Skeletal muscle tissue (tissue), 4 donors: ENCODE results near the gene VCL. TPM values are rescaled to one million over a fixed set of nuclear protein-coding genes. Genes with fewer than 3 reads are reported as not detected.
"Not testable (repeated sequence)": the region's sequence is repeated elsewhere in the genome, so short reads cannot be mapped to it uniquely, and the experiment has no call there.

ENCODE experiments used
- H3K27ac ChIP-seq: one replicate; pipeline ENCODE4 v1.7.0; 2013; ENCODE audit warnings: mild to moderate bottlenecking, low read depth, low read length, inconsistent platforms
- H3K27me3 ChIP-seq, 3 donors: one replicate each; pipeline ENCODE4 v1.7.0; 2013; ENCODE audit warnings: low read length in 3 of 3; ENCODE audit not compliant: control insufficient read depth in 3 of 3, insufficient read depth in 3 of 3
- H3K36me3 ChIP-seq, 3 donors: one replicate each; pipeline ENCODE4 v1.7.0; 2013; ENCODE audit warnings: low read length in 3 of 3; ENCODE audit not compliant: control insufficient read depth in 3 of 3, insufficient read depth in 3 of 3
- H3K4me1 ChIP-seq, 3 donors: one replicate each; pipeline ENCODE4 v1.7.0; 2013; ENCODE audit warnings: low read length in 3 of 3, mild to moderate bottlenecking in 3 of 3; ENCODE audit not compliant: control insufficient read depth in 3 of 3, insufficient read depth in 3 of 3
- H3K4me3 ChIP-seq, 3 donors: one replicate each; pipeline ENCODE4 v1.7.0; 2013; ENCODE audit warnings: low read length in 3 of 3
- H3K9ac ChIP-seq, 3 donors: one replicate each; pipeline ENCODE4 v1.7.0; 2013; ENCODE audit warnings: low read length in 3 of 3, mild to moderate bottlenecking in 3 of 3, moderate library complexity in 2 of 3, low read depth in 1 of 3
- H3K9me3 ChIP-seq, 3 donors: one replicate each; pipeline ENCODE4 v1.7.0; 2013; ENCODE audit warnings: low read length in 3 of 3; ENCODE audit not compliant: control insufficient read depth in 3 of 3
- total RNA-seq: library from RNA; depleted of rRNA; stranded (reverse); fragments of >200 nt; gene quantifications from one replicate; pipeline ENCODE4 v1.2.3, GENCODE V29; 2014
- donor health status: Osteomylitis.

The VCL gene
- total RNA-seq, 1 donor from 2014 or later = 83.0 TPM

DNA sequence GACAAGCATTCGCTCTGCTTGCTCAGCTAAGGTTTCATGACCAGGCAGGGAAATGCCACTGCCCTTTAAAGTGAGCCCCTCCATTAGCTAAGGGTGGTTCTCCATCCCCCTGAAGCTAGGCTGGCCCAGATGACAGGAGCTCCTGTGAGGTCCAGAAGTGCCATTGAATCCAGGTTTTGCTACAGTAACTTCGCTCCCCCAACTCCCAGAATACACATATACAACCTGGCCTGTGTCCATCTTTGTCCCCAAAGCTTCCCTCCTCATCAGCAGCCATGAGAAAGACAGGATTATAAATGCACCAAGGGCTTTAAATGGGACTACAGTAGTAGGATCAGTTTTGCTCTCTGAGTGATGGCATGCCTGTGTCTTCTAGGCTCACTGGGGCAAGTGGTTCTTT is 35.5 kb upstream of the VCL start:
- Histone ChIP-seq H3K9ac (no peak overlapping the region), H3K9me3 (no peaks in the 10 kb centered on the region), H3K36me3 (no peaks in the 10 kb centered on the region), H3K4me3 (no peak overlapping the region), H3K4me1 (peaks cover 9 to 19% (median 16%) of the 10 kb centered on the region in 3 donors), H3K27ac (no peak overlapping the region), H3K27me3 (no peaks in the 10 kb centered on the region)

DNA sequence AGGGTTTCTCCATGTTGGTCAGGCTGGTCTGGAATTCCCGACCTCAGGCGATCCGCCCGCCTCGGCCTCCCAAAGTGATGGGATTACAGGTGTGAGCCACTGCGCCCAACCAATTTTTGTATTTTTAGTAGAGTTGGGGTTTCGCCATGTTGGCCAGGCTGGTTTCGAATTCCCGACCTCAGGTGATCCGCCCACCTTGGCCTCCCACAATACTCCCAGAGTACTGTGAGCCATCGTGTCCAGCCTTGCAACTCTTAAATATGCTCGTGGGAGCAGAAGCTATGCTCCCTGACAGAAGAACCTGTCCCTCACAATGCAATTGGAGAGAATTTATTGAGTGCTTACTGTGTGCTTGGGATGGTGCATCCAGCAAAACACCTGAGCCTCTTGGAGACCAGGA is 34.4 kb upstream of the VCL start:
- H3K27me3 ChIP-seq, H3K9me3 ChIP-seq, H3K9ac ChIP-seq, H3K27ac ChIP-seq, H3K4me3 ChIP-seq, H3K36me3 ChIP-seq: not testable (repeated sequence)
- peaks cover 9 to 25% (median 18%) of the 10 kb centered on the region in 3 donors for H3K4me1 ChIP-seq

DNA sequence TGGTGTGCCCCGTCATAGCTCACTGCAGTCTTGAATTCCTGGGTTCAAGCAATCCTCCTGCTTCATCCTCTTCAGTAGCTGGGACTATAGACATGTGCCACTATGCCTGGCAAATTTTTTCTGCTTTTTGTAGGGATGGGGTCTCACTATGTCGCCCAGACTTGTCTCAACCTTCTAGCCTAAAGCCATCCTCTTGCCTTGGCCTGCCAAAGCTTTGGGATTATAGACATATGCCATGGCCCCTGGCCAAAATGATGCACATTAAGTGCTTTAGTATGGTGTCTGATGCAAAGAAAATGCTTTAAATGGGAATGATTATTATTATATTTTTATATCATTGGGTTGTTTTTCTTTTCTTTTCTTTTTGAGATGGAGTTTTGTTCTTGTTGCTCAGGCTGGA is 33.2 kb upstream of the VCL start:
- no peak overlapping the region for H3K27ac ChIP-seq
- H3K27me3 ChIP-seq = no peaks in the 10 kb centered on the region
- no peak overlapping the region for H3K9ac ChIP-seq
- H3K36me3 ChIP-seq = no peaks in the 10 kb centered on the region
- H3K9me3 ChIP-seq = no peaks in the 10 kb centered on the region
- no peak overlapping the region for H3K4me3 ChIP-seq
- H3K4me1 ChIP-seq = peaks cover 9 to 23% (median 18%) of the 10 kb centered on the region in 3 donors

DNA sequence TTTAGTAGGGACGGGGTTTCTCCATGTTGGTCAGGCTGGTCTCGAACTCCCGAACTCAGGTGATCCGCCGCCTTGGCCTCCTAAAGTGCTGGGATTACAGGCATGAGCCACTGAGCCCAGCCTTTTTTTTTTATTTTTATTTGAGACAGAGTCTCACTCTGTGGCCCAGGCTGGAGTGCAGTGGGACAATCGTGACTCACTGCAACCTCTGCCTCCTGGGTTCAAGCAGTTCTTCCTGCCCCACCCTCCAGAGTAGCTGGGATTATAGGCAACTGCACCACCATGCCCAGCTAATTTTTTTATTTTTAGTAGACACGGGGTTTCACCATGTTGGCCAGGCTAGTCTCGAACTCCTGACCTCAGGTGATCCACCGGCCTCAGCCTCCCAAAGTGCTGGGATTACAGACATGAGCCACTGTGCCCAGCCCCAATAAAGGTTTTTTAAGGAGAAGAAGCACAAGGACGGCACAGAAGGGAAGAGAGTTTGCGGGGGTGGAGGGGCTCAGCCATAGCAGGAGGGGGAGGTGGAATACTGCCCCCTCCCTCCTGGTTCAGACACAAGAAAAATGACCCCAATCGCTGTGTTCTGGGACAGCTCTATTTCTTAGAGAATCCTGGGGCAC is 32.5 kb upstream of the VCL start:
- not testable (repeated sequence) for H3K27me3 ChIP-seq, H3K9me3 ChIP-seq, H3K36me3 ChIP-seq
- H3K4me1 ChIP-seq = peaks cover 9 to 23% (median 18%) of the 10 kb centered on the region in 3 donors
- peak overlapping the region; percentile 85 for H3K27ac ChIP-seq
- H3K4me3 ChIP-seq = peak overlapping the region in 2 of 3 donors; percentile 45 to 58
- H3K9ac ChIP-seq = peak overlapping the region in 2 of 3 donors; percentile 39 to 77

DNA sequence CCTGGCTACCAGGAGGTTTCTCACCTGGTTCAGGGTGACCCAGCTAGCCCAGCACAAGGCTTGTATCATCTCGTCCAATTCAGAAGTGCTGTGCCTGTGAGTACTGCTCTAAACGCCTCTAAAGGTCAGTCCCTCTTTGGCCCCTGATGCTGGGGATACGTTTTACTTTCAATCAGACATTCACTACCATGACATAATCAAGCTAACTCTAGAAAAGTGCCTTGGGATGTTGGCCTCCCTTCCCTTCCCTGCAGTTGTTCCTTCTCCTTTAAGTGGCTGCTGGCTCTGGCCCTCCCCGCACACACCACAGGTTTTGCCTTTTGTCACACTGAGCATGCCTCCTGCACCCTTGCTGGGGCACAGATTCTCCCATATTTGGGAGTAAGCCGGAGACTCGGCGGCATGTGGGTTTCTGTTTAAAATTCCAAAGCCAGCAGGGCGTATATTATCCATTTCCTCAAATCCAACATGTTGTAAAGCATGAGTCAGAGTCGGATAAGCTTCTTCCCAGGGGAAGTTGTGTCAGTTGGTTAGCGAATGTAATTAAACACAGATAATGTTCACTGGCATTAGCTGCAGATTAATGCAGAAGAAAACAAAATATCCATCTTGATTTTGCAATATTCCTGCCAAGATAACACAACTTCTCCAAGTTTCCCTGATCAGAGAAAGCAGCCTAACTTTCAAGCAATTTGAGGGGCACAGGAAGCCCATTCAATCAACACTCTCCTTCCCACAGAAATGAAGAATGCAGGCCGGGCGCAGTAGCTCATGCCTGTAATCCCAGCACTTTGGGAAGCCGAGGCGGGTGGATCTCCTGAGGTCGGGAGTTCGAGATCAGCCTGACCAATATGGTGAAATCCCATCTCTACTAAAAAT is 31.8 kb upstream of the VCL start:
- peak overlapping the region; percentile 39 to 77 (median 63) for H3K9ac ChIP-seq

DNA sequence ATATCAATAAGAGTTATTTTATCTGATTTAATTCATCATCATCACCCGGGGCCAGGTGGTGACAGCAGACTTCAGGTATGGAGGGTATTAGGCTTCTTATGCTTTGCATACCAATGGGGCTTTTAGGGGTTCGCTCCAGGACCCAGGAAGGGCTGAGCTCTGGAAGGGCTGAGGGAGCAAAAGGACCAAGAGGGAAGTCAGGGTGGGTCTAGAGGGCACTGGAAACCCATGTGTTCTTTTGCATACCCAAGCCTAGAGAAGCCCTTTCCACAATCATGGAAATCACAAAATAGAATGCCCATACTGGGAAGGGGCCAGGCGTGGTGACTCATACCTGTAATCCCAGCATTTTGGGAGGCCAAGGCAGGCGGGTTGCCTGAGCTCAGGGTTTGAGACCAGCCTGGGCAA is 30.9 kb upstream of the VCL start:
- H3K9me3 ChIP-seq = no peaks in the 10 kb centered on the region
- H3K36me3 ChIP-seq = no peaks in the 10 kb centered on the region
- peaks cover 9 to 23% (median 18%) of the 10 kb centered on the region in 3 donors for H3K4me1 ChIP-seq
- peak overlapping the region; percentile 85 for H3K27ac ChIP-seq
- H3K27me3 ChIP-seq = no peaks in the 10 kb centered on the region
- H3K9ac ChIP-seq = no peak overlapping the region
- H3K4me3 ChIP-seq = no peak overlapping the region

More for the DNA sequence above, 31.8 kb upstream of the VCL start:
- Histone ChIP-seq H3K36me3 (no peaks in the 10 kb centered on the region), H3K4me3 (peak overlapping the region; percentile 45 to 58 (median 48)), H3K9me3 (no peaks in the 10 kb centered on the region), H3K27ac (peak overlapping the region; percentile 85), H3K27me3 (no peaks in the 10 kb centered on the region), H3K4me1 (peaks cover 9 to 23% (median 18%) of the 10 kb centered on the region in 3 donors)

DNA sequence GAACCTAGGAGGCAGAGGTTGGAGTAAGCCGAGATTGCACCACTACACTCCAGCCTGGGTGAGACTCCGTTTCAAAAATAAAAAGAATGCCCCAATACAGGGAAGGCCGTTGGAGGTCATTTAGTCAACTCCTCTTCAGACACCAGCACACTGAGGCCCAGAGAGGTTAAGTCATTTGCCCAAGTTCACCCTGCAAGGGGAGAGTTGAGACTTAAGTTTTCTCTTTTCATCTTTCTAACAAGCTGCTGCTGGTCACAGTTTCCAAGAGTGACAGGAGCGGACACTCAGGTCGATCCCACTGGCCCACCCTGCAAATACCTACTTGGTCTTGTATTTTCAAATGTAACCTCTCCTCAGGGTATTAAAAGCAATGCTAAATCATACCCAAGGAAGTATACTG is 30.4 kb upstream of the VCL start:
- peaks cover 9 to 23% (median 18%) of the 10 kb centered on the region in 3 donors for H3K4me1 ChIP-seq

DNA sequence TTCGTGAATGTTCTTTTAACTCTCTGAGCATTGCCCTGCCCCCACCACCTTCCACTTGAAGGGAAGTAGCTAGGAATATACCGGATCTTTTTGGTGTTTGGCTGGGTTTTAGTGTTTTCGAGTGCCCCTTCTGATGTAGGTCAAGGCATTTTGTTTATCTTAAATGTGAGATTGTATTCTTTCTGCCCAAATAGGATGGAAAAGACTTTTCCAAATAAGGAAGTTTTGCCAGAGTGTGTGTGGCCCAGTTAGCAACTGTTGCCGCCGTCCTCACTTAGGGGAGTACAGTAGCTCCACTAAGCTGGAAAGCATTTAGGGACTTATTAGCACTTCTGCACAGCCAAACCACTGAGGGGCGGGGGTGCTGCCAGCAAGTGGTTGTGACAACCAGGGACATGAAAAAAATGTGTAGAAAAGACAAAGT is 29.8 kb upstream of the VCL start:
- no peaks in the 10 kb centered on the region for H3K9me3 ChIP-seq
- H3K36me3 ChIP-seq = no peaks in the 10 kb centered on the region
- peak overlapping the region; percentile 7 for H3K27ac ChIP-seq
- H3K4me1 ChIP-seq = peaks cover 9 to 23% (median 18%) of the 10 kb centered on the region in 3 donors
- no peaks in the 10 kb centered on the region for H3K27me3 ChIP-seq
- H3K9ac ChIP-seq = no peak overlapping the region
- H3K4me3 ChIP-seq = no peak overlapping the region

More for the DNA sequence above, 30.4 kb upstream of the VCL start:
- Histone ChIP-seq H3K4me3 (no peak overlapping the region), H3K9me3 (no peaks in the 10 kb centered on the region), H3K27ac (peak overlapping the region; percentile 7), H3K27me3 (no peaks in the 10 kb centered on the region), H3K36me3 (no peaks in the 10 kb centered on the region), H3K9ac (no peak overlapping the region)

DNA sequence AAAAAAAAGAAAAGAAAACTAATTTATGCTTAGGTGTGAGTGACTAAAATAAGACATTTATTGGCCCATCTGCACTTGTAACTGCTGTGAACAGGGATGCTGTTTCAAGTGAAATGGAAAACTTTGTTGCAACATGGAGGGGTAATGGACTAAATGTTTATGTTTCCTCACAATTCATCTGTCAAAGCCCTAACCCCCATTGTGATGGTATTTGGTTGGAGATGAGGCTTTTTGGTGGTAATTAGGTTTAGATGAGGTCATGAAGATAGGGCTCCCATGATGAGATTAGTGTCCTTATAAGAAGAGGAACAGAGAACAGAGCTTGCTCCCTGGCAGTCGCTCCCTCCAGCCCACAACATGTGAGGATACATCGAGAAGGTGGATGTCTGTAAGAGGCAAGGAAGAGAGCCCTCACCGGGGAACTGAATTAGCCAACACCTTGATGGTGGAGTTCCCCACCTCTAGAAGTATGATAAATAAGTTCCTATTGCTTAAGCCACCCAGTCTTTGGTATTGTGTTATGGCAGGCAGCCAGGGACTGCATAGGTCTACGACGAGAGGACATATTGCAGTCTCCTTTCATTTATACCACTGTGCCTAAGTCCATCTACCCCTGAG is 28.6 kb upstream of the VCL start:
- Histone ChIP-seq H3K9me3 (no peaks in the 10 kb centered on the region), H3K27ac (no peak overlapping the region), H3K4me3 (no peak overlapping the region), H3K9ac (no peak overlapping the region), H3K4me1 (peaks cover 9 to 23% (median 18%) of the 10 kb centered on the region in 3 donors), H3K36me3 (no peaks in the 10 kb centered on the region), H3K27me3 (no peaks in the 10 kb centered on the region)

DNA sequence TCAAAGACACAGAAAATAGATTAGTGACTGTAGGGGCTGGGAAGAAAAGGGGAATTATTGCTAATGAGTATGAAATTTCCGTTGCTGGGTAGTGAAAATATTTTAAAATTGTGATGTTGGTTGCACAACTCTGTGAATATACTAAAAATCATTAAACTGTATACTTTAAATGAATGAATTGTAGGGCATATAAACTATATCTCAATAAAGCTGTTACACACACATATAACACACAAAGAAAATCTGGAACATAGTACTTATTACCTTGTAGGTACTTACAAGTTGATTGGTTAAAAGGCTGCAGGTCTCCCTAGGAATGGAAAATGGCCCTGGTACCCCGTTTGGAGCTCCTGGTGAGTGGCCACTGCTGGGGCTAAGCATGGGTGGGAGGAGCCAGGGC is 27.1 kb upstream of the VCL start:
- Histone ChIP-seq H3K9ac (no peak overlapping the region), H3K27me3 (no peaks in the 10 kb centered on the region), H3K4me1 (peaks cover 7 to 19% (median 16%) of the 10 kb centered on the region in 3 donors), H3K9me3 (no peaks in the 10 kb centered on the region), H3K4me3 (no peak overlapping the region), H3K36me3 (no peaks in the 10 kb centered on the region), H3K27ac (no peak overlapping the region)
